ENCODE data around the gene TP53TG5. TPM values are rescaled to one million over a fixed set of nuclear protein-coding genes. Genes with fewer than 3 reads are reported as not detected.

Gene TP53TG5
- total and polyA plus RNA-seq, 10 of the 15 experiments (the other 5 are each of a cell fraction or from before 2014, with no cell fraction given), result 0.24 TPM; not detected in 9

DNA sequence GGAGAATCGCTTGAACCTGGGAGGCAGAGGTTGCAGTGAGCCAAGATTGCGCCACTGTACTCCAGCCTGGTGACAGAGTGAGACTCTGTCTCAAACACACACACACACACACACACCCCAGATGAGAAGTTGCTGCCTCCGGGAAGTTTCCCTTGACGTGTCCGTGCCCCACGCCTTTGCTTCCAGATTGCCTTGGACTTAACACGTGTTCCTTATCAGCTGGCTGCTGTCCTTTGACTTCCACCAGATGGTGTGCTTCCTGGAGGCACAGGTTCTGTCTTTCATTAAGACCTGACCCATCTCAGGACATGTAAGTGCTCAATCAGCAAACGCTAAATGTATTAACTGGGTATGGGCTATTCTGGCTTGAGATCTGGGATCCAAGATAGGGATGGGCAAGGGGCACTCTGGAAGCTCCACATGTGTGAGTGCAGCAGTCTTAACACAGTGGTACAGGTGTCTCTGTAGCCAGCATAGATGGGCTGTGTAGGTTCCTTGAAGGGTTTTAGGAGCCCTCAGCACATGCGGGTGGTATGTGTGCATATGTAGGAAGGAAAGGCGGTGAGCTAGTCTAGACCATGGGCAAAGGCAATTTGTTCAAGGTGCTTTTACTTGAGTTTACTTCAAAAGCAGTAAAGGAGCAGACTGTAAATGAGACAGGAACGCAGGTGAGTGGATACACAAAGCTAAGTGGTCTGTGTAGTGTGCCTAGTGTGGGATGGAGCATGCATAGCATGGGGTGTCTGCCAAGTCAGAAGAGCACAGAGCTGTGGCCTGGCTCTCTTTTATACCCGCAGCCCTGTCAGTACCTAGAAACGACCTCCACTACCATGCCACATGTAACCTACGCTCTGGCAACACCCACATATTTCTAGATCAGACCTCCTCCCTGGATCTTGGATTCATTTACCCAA lies 49.4 kb upstream of the TP53TG5 start:
- WGBS (ENCODE audit: insufficient coverage, insufficient replicate concordance, low lambda C conversion rate, missing lambda C conversion rate), result 95% methylated on average over 14 of the region's 14 CpGs
- in situ Hi-C loops (cut with MboI), result no loop called here
- intact Hi-C loops (cut with micrococcal nuclease; ENCODE audit: unreplicated experiment), result no loop called here
- ChIA-PET CTCF (interaction anchor here (1.9 to 13.9 kb wide), 2 partner anchors 9 to 59 kb away, joined by 7 to 685 read pairs; partner anchors contain the start of gene SYS1), SMC1A (ENCODE audit: uncharacterized antibody, unreplicated experiment) (interaction anchor here (0.5 kb wide), 1 partner anchor 23 kb away, joined by 5 read pairs; no protein-coding TSS in a partner anchor), POLR2A (interaction anchor here (1.6 kb wide), 1 partner anchor 10 kb away, joined by 4 read pairs; no protein-coding TSS in a partner anchor), RAD21 (ENCODE audit: unreplicated experiment) (interaction anchor here (1.2 kb wide), 1 partner anchor 9 kb away, joined by 5 read pairs; no protein-coding TSS in a partner anchor)
- DNase-seq (ENCODE audit: low read depth, low spot score), result no peak
- Histone ChIP-seq H3K36me3 (ENCODE audit: control insufficient read depth in 2 of 2, insufficient read depth in 2 of 2, low read length in 1 of 2) (peaks cover 6 to 14% of the 10 kb centered on the region in 2 experiments; a peak in 3 of 4 replicates), H3K4me2 (ENCODE audit: control insufficient read depth, insufficient read depth) (no peak overlapping the region), H3K79me2 (ENCODE audit: control insufficient read depth, insufficient read depth, low read length) (no peaks in the 10 kb centered on the region), H3K9ac (ENCODE audit: control insufficient read depth, insufficient read depth, low read length) (no peak overlapping the region), H4K20me1 (ENCODE audit: control insufficient read depth, insufficient read depth) (no peaks in the 10 kb centered on the region), H3K4me3 (no peak overlapping the region), H3K4me1 (ENCODE audit: control insufficient read depth, insufficient read depth, low read length) (peaks cover 8% of the 10 kb centered on the region), H2AFZ (ENCODE audit: control insufficient read depth, low read depth, low read length) (no peak overlapping the region), H3K27me3 (replicated peaks in 1 of 2; ENCODE audit: control insufficient read depth in 2 of 2, insufficient read depth in 2 of 2, low read length in 1 of 2) (no peaks in the 10 kb centered on the region), H3K9me3 (replicated peaks; ENCODE audit: control insufficient read depth, insufficient read depth, low read length) (no peaks in the 10 kb centered on the region; the same call in 2 of the 3 replicates), H3K27ac (ENCODE audit: control insufficient read depth, insufficient read depth) (no peak overlapping the region)
- TF ChIP-seq SMAD5 (IDR thresholded peaks at IDR 0.05; ENCODE audit: low read depth), result no peak
- no peak for TF ChIP-seq SMARCA5 (IDR thresholded peaks at IDR 0.05)
- no peak for TF ChIP-seq ZNF24 (IDR thresholded peaks at IDR 0.05)
- no peak for TF ChIP-seq POLR2AphosphoS2 (IDR thresholded peaks at IDR 0.05; ENCODE audit: low read depth, low read length)
- no peak for TF ChIP-seq MTA3 (IDR thresholded peaks at IDR 0.05; ENCODE audit: borderline replicate concordance, low read length)
- TF ChIP-seq CHD2 (IDR thresholded peaks at IDR 0.05; ENCODE audit: borderline replicate concordance, low read depth, low read length), result no peak
- TF ChIP-seq JUND (IDR thresholded peaks at IDR 0.05; ENCODE audit: low read depth, low read length), result no peak
- no peak for TF ChIP-seq RUNX3 (IDR thresholded peaks at IDR 0.05; ENCODE audit: low read length)
- no peak for TF ChIP-seq HDAC2 (IDR thresholded peaks at IDR 0.05)
- no peak for TF ChIP-seq PAX5 (IDR thresholded peaks at IDR 0.05; ENCODE audit: borderline replicate concordance, low read depth, low read length)
- TF ChIP-seq, protein P1, sequence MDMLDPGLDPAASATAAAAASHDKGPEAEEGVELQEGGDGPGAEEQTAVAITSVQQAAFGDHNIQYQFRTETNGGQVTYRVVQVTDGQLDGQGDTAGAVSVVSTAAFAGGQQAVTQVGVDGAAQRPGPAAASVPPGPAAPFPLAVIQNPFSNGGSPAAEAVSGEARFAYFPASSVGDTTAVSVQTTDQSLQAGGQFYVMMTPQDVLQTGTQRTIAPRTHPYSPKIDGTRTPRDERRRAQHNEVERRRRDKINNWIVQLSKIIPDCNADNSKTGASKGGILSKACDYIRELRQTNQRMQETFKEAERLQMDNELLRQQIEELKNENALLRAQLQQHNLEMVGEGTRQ (IDR thresholded peaks at IDR 0.05; ENCODE audit: borderline replicate concordance, low read depth, low read length), result no peak
- no peak for TF ChIP-seq ASH2L (IDR thresholded peaks at IDR 0.05; ENCODE audit: borderline replicate concordance, low read depth)
- TF ChIP-seq IRF4 (IDR thresholded peaks at IDR 0.05; ENCODE audit: low read depth, low read length), result no peak
- TF ChIP-seq, protein P2, sequence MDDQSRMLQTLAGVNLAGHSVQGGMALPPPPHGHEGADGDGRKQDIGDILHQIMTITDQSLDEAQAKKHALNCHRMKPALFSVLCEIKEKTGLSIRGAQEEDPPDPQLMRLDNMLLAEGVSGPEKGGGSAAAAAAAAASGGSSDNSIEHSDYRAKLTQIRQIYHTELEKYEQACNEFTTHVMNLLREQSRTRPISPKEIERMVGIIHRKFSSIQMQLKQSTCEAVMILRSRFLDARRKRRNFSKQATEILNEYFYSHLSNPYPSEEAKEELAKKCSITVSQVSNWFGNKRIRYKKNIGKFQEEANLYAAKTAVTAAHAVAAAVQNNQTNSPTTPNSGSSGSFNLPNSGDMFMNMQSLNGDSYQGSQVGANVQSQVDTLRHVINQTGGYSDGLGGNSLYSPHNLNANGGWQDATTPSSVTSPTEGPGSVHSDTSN (IDR thresholded peaks at IDR 0.05; ENCODE audit: insufficient replicate concordance, low read depth, low read length), result no peak
- TF ChIP-seq, protein P3, sequence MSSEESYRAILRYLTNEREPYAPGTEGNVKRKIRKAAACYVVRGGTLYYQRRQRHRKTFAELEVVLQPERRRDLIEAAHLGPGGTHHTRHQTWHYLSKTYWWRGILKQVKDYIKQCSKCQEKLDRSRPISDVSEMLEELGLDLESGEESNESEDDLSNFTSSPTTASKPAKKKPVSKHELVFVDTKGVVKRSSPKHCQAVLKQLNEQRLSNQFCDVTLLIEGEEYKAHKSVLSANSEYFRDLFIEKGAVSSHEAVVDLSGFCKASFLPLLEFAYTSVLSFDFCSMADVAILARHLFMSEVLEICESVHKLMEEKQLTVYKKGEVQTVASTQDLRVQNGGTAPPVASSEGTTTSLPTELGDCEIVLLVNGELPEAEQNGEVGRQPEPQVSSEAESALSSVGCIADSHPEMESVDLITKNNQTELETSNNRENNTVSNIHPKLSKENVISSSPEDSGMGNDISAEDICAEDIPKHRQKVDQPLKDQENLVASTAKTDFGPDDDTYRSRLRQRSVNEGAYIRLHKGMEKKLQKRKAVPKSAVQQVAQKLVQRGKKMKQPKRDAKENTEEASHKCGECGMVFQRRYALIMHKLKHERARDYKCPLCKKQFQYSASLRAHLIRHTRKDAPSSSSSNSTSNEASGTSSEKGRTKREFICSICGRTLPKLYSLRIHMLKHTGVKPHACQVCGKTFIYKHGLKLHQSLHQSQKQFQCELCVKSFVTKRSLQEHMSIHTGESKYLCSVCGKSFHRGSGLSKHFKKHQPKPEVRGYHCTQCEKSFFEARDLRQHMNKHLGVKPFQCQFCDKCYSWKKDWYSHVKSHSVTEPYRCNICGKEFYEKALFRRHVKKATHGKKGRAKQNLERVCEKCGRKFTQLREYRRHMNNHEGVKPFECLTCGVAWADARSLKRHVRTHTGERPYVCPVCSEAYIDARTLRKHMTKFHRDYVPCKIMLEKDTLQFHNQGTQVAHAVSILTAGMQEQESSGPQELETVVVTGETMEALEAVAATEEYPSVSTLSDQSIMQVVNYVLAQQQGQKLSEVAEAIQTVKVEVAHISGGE (CRISPR knock-in tag; IDR thresholded peaks at IDR 0.05), result no peak
- no TSS peak for BruUV-seq (replicated peaks)
- ATAC-seq, result no peak
- FAIRE-seq, result no peak

All from GM12878 (cell line).